GM21381 (cell line): ENCODE data around the gene SULT6B1.
"Not testable (repeated sequence)": the region's sequence is repeated elsewhere in the genome, so short reads cannot be mapped to it uniquely, and the experiment has no call there.

ENCODE experiments used
- ATAC-seq: cut with Tn5 transposase; IDR thresholded peaks from one replicate; pipeline ENCODE4 v1.9.1; 2021; ENCODE audit warnings: mild to moderate bottlenecking, moderate library complexity; ENCODE audit not compliant: unreplicated experiment

SULT6B1 gene

GRCh38 chr2:37196320-37197195 is 8.1 kb upstream of the SULT6B1 start, which contains the start of gene CEBPZOS:
CEBPZOS (plus strand) TSS chr2:37196496; CDS start chr2:37199705, 3,209 bp downstream.
- peak; percentile 74 for ATAC-seq

GRCh38 chr2:37195862-37196319 is 7.4 kb upstream of the SULT6B1 start:
- not testable (repeated sequence) for ATAC-seq

DNA sequence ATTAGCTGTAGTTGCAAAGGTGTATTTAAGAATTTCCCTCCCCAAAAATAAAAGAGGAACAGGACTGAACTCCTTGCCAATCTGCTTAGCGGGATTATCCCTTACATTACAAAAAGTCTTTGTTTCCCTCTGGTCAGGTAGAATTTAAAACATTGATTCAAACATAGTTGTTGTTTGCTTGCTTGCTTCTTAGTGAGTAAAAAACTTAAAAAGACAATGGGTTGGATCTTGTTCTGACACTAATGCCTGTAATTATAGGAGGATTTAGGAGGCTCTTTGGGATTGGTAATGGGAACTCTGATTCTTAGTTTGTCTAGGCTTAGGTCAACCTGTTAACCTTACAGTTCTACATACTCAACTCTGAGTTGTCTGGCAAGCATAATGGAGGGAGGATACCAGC is 4.1 kb upstream of the SULT6B1 start:
- ATAC-seq = no peak

GRCh38 chr2:37191747-37192146 is 3.3 kb upstream of the SULT6B1 start:
- no peak for ATAC-seq

GRCh38 chr2:37191253-37191652 is 2.8 kb upstream of the SULT6B1 start:
- ATAC-seq = no peak

- ATAC-seq = no peak
These were observed 1.8 kb upstream of the SULT6B1 start for GRCh38 chr2:37190290-37190689.

DNA sequence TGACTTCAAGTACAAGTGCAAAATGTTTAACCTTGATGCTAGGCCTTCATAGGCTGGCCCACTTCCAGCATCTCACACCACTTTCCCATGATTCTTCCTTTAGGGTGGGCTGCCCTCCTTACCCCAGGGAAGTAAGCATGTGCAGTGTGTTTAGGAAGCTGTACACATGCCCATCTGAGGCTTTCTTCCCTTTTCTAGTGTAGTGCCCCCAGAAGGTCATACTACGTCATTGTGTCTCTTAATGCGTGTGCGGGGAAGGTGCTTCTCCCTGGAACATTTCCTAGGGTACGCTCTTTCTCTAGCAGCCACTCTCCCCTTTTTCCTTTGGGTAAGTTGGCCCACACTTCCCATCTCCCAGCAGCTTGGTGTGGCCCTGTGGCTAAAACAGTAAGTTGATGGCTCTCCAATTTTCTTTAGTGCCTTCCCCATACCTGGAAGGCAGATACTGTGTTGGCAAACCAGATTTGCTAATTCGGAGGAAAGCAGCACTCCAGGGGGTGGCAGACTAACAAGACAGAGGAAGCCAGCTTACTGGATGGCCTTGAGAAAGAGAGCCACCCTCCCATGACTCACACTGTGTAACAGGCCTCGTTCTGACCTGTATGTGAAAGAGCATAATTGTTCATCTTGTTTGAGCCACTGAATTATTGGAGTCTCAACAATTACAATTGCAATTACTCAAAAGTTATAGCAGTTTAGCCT is 1.1 kb upstream of the SULT6B1 start:
- ATAC-seq = no peak

GRCh38 chr2:37181726-37182684 is 6.5 kb downstream of the SULT6B1 start:
- ATAC-seq = no peak

DNA sequence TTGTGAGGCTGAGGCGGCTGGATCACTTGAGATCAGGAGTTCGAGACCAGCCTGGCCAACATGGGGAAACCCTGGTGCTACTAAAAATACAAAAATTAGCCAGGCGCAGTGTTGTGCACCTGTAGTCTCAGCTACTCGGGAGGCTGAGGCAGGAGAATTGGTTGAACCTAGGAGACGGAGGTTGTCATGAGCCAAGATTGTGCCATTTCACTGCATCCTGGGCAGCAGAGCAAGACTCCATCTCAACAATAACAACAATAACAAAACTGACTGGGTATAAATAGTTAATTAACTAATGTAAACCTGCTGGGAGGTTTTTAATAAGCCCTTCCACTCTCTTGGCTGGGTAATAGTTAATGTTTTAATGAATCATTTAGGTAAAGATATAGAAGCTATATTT is 7.8 kb downstream of the SULT6B1 start:
- no peak for ATAC-seq

DNA sequence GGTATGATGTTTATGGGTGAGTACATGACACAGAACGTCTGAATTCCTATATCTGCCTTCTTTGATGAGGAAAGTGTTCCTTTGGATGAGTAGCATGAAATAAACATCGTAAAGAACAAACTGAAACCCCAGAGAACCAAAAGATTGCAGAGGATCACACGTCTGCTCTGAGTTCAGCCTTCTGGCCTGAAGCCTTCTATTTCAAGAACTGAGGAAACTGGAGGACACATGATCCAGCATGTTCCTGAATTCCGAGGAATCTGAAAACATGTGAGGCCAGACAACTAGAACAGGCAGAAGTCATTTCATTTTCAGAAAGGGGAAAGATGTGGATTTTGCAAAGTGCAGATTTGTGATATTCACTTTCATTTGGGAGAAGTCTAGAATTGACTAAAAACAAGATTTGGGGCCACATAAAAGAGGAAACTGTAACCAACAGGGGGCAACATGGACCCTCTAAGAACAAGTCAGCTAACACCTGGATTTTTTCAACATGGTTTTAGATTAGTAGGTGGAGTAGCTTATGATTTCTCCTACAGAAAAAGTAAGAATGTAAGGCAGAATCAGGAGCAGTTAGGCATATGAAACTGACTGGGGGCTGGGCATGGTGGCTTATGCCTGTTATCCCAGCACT is 8.3 kb downstream of the SULT6B1 start:
- no peak for ATAC-seq

GRCh38 chr2:37173741-37174140 is 14.7 kb downstream of the SULT6B1 start:
- ATAC-seq = no peak

DNA sequence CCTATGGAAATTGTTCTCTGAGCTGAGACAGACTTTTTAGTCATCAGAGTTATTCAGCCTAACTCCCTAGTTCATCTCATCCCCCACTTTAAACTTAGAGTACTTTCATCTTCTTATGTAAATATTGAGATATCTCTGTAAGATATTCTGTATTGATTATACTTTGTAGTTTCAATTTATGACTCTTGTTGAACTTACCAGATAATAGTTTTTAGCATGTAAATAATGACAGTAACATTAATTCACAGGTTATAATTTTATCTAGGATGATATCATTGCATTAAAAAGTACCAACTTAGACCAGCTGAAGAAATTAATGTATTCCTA is 16.9 kb downstream of the SULT6B1 start:
- ATAC-seq = no peak

DNA sequence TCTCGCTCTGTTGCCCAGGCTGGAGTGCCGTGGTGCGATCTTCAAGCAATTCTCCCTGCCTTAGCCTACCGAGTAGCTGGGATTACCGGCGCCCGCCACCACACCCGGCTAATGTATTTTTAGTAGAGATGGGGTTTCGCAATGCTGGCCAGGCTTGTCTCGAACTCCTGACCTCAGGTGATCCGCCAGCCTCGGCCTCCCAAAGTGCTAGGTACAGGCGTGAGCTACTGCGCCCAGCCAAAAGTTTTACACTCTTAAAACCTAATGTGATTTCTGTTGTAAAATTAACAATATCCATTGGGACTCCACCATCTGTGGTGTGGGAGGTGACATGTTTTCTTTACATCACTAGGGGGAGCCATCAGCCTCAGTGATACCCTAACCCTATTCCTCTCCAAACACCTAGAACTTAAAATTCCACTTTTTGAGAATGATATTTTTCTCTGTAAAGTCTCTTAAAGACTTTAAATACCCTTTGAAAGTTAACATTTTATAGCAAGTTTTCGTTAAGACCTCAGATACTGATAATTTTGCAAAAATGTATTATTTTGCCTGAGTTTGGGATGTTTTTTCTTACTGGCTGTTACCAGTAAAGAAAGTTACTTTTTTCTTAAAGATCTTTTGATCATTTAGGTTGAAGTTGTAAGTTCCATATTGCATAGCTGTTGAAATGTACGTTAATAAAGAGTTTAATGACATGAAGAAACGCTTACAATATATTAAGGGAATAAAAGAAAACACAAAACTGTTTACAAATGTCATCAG is 20.1 kb downstream of the SULT6B1 start:
- ATAC-seq = peak; percentile 51

GRCh38 chr2:37167636-37168180 is 20.8 kb downstream of the SULT6B1 start:
- ATAC-seq = no peak

DNA sequence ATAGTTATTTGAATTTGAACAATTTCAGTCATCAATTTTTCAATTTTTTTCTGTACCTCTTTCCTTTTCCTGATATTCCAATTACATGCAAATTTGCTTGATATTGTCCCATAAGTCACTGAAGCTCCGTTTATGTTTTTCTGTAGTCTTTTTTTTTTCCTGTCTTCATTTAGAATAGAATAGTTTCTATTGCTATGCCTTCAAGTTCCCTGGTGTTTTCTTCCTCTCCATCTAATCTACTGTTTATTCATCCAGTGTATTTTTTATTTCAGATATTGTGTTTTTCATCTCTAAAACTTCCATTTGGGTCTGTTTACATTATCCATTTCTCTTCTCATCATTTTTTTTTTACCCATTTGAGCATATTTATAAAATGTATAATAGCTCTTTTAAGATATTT is 23.7 kb downstream of the SULT6B1 start:
- ATAC-seq = no peak

DNA sequence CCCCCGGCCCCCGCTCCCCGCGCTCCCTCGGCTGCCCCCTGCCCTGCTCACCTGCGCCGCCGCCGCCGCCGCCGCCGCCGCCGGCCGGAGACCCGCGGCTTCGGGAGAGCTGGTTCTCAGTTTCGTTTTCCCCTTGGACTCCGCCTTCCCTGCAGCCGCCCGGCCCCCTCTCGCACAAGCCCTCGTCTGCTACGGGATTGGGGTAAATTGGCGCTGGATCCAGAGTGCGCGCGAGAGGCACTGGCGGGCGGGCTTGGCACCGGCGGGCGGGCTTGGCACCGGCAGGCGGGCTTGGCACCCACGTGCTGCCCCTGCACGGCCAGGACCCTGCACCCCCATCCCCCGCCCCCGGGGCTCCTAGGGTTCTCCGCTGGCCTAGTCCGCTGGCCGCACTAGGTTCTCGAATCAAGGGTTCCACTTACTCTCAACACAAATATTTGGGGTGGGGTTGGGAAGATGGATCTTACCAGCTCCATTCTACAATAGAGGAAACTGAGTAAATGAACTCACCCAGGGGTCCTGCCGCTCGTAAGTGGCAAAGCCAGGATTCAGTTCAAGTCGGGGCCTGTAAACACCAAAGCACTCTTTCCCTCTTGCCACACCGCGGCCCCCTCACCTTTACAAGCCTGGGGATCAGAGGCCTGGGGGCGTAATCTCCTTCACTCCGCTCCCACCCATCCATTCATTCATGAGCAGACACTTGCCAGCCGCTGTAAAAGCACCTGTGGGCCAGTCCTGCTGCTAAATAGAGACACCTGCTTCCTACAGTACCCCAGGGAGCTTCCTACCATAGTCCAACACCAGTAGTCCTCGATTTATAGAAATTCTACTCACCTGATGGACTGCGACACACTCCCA is 31.4 kb downstream of the SULT6B1 start, which contains the start of gene EIF2AK2:
EIF2AK2 (minus strand) TSS at position 124 of the 858 bp plus-strand sequence. CDS start 9,174 bp downstream, outside the sequence.
- peak; percentile 86 for ATAC-seq

DNA sequence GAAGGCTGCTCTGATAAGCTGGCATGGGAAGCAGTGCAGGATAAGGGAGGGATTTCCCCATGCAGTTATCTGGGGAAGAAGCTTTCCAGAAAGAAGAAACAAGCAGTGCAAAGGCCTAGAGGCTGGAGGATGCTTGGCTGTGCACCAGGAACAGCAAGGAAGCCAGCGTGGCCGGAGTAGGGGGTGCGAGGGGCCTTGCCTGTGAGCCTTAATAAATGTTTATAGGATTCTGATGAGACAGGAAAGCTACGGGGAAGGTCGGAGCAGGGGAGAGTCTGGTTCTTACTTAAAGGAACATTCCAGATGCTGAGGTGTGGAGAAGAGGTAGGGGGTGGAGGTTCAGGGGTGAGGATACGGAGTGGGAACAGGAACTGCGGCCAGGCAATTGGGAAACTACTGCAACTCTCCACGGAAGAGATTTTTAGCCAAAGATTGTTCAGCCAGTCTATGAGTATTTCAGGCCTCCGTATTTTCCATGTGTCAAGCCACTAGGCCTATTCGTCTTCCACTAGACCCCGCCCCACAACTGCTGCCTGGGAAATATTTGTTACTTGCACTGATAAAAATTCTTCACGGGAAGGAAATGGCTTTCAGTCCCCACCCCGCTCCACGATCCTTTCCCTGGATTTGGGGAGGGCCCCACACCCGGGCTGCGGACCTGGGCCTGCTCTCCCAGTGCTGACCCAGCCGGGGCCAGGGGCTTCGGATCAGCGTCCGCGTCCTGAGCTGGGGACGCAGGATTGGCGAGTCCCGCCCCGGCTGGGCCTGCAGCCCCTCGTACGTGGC is 32.2 kb downstream of the SULT6B1 start:
- ATAC-seq = peak; percentile 26

- no peak for ATAC-seq
These were observed 33.7 kb downstream of the SULT6B1 start for GRCh38 chr2:37154785-37155184.
